Measurements from ENCODE around the gene CNTN4. TPM values are rescaled to one million over a fixed set of nuclear protein-coding genes. Genes with fewer than 3 reads are reported as not detected.
"Not testable (repeated sequence)": the region's sequence is repeated elsewhere in the genome, so short reads cannot be mapped to it uniquely, and the experiment has no call there.

CNTN4 gene
- total RNA-seq, 4 donors from 2014 or later, result 6.6 to 10.7 (median 9.7) TPM

- WGBS, result 13% methylated on average over 1 of the region's 1 CpG
- TF ChIP-seq EP300 (IDR thresholded peaks at IDR 0.05), result no peak
- no peak for TF ChIP-seq POLR2A (IDR thresholded peaks at IDR 0.05; ENCODE audit: low read depth)
- no peak for TF ChIP-seq POLR2AphosphoS5 (IDR thresholded peaks at IDR 0.05)
- TF ChIP-seq, protein P1, sequence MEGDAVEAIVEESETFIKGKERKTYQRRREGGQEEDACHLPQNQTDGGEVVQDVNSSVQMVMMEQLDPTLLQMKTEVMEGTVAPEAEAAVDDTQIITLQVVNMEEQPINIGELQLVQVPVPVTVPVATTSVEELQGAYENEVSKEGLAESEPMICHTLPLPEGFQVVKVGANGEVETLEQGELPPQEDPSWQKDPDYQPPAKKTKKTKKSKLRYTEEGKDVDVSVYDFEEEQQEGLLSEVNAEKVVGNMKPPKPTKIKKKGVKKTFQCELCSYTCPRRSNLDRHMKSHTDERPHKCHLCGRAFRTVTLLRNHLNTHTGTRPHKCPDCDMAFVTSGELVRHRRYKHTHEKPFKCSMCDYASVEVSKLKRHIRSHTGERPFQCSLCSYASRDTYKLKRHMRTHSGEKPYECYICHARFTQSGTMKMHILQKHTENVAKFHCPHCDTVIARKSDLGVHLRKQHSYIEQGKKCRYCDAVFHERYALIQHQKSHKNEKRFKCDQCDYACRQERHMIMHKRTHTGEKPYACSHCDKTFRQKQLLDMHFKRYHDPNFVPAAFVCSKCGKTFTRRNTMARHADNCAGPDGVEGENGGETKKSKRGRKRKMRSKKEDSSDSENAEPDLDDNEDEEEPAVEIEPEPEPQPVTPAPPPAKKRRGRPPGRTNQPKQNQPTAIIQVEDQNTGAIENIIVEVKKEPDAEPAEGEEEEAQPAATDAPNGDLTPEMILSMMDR (IDR thresholded peaks at IDR 0.05), result no peak
- intact Hi-C loops (cut with DNase I), result no loop called here
- H3K36me3 ChIP-seq, result no peaks in the 10 kb centered on the region
- H3K9me3 ChIP-seq, result no peaks in the 10 kb centered on the region
- no peaks in the 10 kb centered on the region for H3K4me1 ChIP-seq
- H3K4me3 ChIP-seq, result no peak overlapping the region
- no peak overlapping the region for H3K27ac ChIP-seq (replicated peaks in 1 of 4)
- H3K27me3 ChIP-seq, result no peaks in the 10 kb centered on the region
- no peak for DNase-seq (ENCODE audit: extremely low spot score)
Measured at GRCh38 chr3:2526926-2527325, 428.3 kb downstream of the CNTN4 start.

DNA sequence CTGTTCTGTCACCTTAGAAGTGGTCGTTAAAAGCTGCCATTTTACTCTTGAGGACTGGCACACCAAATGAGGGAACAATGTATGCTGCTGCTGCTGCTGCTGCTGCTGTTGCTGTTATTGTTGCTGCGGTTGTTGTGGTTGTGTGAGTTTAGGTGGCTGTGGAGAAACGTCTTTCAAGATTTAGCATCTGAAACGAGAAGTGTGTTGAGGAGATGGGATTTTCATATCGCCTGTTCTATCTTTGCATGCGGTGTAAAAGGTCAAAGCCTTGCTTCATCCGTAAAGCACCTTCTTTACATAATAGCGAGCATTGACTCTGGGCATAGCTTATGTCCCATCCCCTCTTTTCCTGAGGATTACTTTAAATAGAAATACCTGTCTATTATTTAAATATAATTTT is 428.7 kb downstream of the CNTN4 start:
- H3K27me3 ChIP-seq; H3K4me1 ChIP-seq; intact Hi-C loops (cut with DNase I); H3K9me3 ChIP-seq; DNase-seq (ENCODE audit: extremely low spot score); H3K27ac ChIP-seq (replicated peaks in 1 of 4); H3K4me3 ChIP-seq; H3K36me3 ChIP-seq: not testable (repeated sequence)
- WGBS, result 76% methylated on average over 8 of the region's 8 CpGs

DNA sequence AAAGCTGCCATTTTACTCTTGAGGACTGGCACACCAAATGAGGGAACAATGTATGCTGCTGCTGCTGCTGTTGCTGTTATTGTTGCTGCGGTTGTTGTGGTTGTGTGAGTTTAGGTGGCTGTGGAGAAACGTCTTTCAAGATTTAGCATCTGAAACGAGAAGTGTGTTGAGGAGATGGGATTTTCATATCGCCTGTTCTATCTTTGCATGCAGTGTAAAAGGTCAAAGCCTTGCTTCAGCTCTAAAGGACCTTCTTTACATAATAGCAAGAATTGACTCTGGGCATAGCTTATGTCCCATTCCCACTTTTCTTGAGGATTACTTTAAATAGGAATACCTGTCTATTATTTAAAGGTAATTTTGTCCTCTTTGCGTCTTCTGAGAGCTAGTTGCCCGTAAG is 436.1 kb downstream of the CNTN4 start:
- intact Hi-C loops (cut with DNase I); H3K9me3 ChIP-seq; H3K4me3 ChIP-seq; H3K27ac ChIP-seq (replicated peaks in 1 of 4); H3K4me1 ChIP-seq; H3K27me3 ChIP-seq; H3K36me3 ChIP-seq; DNase-seq (ENCODE audit: extremely low spot score): not testable (repeated sequence)
- 86% methylated on average over 6 of the region's 6 CpGs for WGBS

DNA sequence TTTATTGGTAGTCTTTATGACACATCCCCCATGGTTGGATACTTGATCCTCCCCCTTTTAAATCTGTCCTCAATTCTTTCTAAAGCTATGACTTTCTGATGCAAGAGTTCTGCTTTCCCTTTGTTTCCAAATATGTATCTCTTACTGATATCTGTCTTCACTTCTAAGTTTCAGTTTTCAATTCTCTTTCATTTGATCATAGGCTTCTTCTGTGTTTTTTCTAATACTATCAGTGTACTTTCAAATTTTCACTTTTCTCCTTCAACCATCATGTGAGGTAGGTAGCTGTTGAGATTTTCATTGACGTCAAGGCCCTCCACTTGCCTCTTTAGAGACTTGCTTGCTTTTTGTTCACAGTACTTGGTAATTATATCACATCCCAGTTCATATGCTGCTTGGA is 436.5 kb downstream of the CNTN4 start:
- Histone ChIP-seq H3K4me3 (no peak overlapping the region), H3K27ac (replicated peaks in 1 of 4) (no peak overlapping the region), H3K27me3 (no peaks in the 10 kb centered on the region), H3K36me3 (no peaks in the 10 kb centered on the region), H3K4me1 (no peaks in the 10 kb centered on the region), H3K9me3 (no peaks in the 10 kb centered on the region)
- intact Hi-C loops (cut with DNase I), result no loop called here
- WGBS, result 90% methylated on average over 1 of the region's 1 CpG
- TF ChIP-seq EP300 (IDR thresholded peaks at IDR 0.05) (no peak), POLR2A (IDR thresholded peaks at IDR 0.05; ENCODE audit: low read depth) (no peak), POLR2AphosphoS5 (IDR thresholded peaks at IDR 0.05) (no peak)
- TF ChIP-seq, protein P1 (IDR thresholded peaks at IDR 0.05), result no peak
- DNase-seq (ENCODE audit: extremely low spot score), result no peak

GRCh38 chr3:2536575-2536974 is 437.9 kb downstream of the CNTN4 start:
- TF ChIP-seq, protein P1 (IDR thresholded peaks at IDR 0.05), result no peak
- TF ChIP-seq POLR2AphosphoS5 (IDR thresholded peaks at IDR 0.05) (no peak), POLR2A (IDR thresholded peaks at IDR 0.05; ENCODE audit: low read depth) (no peak), EP300 (IDR thresholded peaks at IDR 0.05) (no peak)
- Histone ChIP-seq H3K36me3 (no peaks in the 10 kb centered on the region), H3K9me3 (no peaks in the 10 kb centered on the region), H3K4me3 (no peak overlapping the region), H3K27me3 (no peaks in the 10 kb centered on the region), H3K4me1 (no peaks in the 10 kb centered on the region), H3K27ac (replicated peaks in 1 of 4) (no peak overlapping the region)
- no peak for DNase-seq (ENCODE audit: extremely low spot score)
- WGBS, result 89% methylated on average over 2 of the region's 2 CpGs
- intact Hi-C loops (cut with DNase I), result no loop called here

GRCh38 chr3:2540115-2540514 is 441.4 kb downstream of the CNTN4 start:
- 74% methylated on average over 5 of the region's 5 CpGs for WGBS
- Histone ChIP-seq H3K36me3 (no peaks in the 10 kb centered on the region), H3K4me1 (no peaks in the 10 kb centered on the region), H3K4me3 (no peak overlapping the region), H3K9me3 (no peaks in the 10 kb centered on the region), H3K27ac (replicated peaks in 1 of 4) (no peak overlapping the region), H3K27me3 (no peaks in the 10 kb centered on the region)
- no peak for TF ChIP-seq POLR2AphosphoS5 (IDR thresholded peaks at IDR 0.05)
- TF ChIP-seq EP300 (IDR thresholded peaks at IDR 0.05), result no peak
- TF ChIP-seq POLR2A (IDR thresholded peaks at IDR 0.05; ENCODE audit: low read depth), result no peak
- DNase-seq (ENCODE audit: extremely low spot score), result no peak
- intact Hi-C loops (cut with DNase I), result no loop called here
